ENCODE measurements around the gene PDE4D. TPM values are rescaled to one million over a fixed set of nuclear protein-coding genes. Genes with fewer than 3 reads are reported as not detected.

The PDE4D gene
- total RNA-seq, 6 experiments from 2014 or later = 1.6 to 10.3 (median 5.6) TPM

GRCh38 chr5:59109383-59109782 is 784.1 kb downstream of the PDE4D start:
- DNase-seq = no peak
- H3K27ac ChIP-seq = no peak overlapping the region
- 81% methylated on average over 2 of the region's 2 CpGs for WGBS (ENCODE audit: insufficient coverage, low coverage, low lambda C conversion rate, missing lambda C conversion rate)
- no peaks in the 10 kb centered on the region for H3K4me1 ChIP-seq
- H3K27me3 ChIP-seq = no peaks in the 10 kb centered on the region
- intact Hi-C loops (cut with DNase I) = no loop called here
- no peaks in the 10 kb centered on the region for H3K9me3 ChIP-seq
- H3K36me3 ChIP-seq = no peaks in the 10 kb centered on the region
- no peak for TF ChIP-seq CTCF (IDR thresholded peaks at IDR 0.05)
- TF ChIP-seq POLR2A (IDR thresholded peaks at IDR 0.05) = no peak
- no peak overlapping the region for H3K4me3 ChIP-seq
- no peak for ATAC-seq

- peaks cover 0 to 7% (median 0%) of the 10 kb centered on the region in 4 donors for H3K4me1 ChIP-seq
- no peaks in the 10 kb centered on the region for H3K9me3 ChIP-seq
- no peak overlapping the region for H3K27ac ChIP-seq
- intact Hi-C loops (cut with DNase I) = no loop called here
- H3K27me3 ChIP-seq = no peaks in the 10 kb centered on the region
- H3K36me3 ChIP-seq = no peaks in the 10 kb centered on the region
- DNase-seq (no peak), ATAC-seq (no peak)
- H3K4me3 ChIP-seq = no peak overlapping the region
- no peak for TF ChIP-seq CTCF (IDR thresholded peaks at IDR 0.05)
- no peak for TF ChIP-seq POLR2A (IDR thresholded peaks at IDR 0.05)
- 81% methylated on average over 2 of the region's 2 CpGs for WGBS (ENCODE audit: insufficient coverage, low coverage, low lambda C conversion rate, missing lambda C conversion rate)
These were observed 785.8 kb downstream of the PDE4D start for GRCh38 chr5:59107692-59108091.

- Histone ChIP-seq H3K27me3 (no peaks in the 10 kb centered on the region), H3K4me3 (no peak overlapping the region), H3K36me3 (no peaks in the 10 kb centered on the region), H3K9me3 (no peaks in the 10 kb centered on the region), H3K27ac (no peak overlapping the region), H3K4me1 (peaks cover 0 to 7% (median 0%) of the 10 kb centered on the region in 4 donors)
- DNase-seq (no peak), ATAC-seq (peak in 2 of 4 donors; percentile 19 to 50)
- 63% methylated on average over 9 of the region's 9 CpGs for WGBS (ENCODE audit: insufficient coverage, low coverage, low lambda C conversion rate, missing lambda C conversion rate)
- TF ChIP-seq POLR2A (IDR thresholded peaks at IDR 0.05) (no peak), CTCF (IDR thresholded peaks at IDR 0.05) (no peak)
- intact Hi-C loops (cut with DNase I) = no loop called here
These were observed 789.0 kb downstream of the PDE4D start for GRCh38 chr5:59104400-59105127.

- peaks cover 0 to 7% (median 0%) of the 10 kb centered on the region in 4 donors for H3K4me1 ChIP-seq
- ATAC-seq (peak in 1 of 4 donors; percentile 38), DNase-seq (no peak)
- H3K36me3 ChIP-seq = no peaks in the 10 kb centered on the region
- TF ChIP-seq POLR2A (IDR thresholded peaks at IDR 0.05) = no peak
- TF ChIP-seq CTCF (IDR thresholded peaks at IDR 0.05) = no peak
- H3K27me3 ChIP-seq = no peaks in the 10 kb centered on the region
- no peak overlapping the region for H3K4me3 ChIP-seq
- H3K27ac ChIP-seq = no peak overlapping the region
- 18% methylated on average over 3 of the region's 3 CpGs for WGBS (ENCODE audit: insufficient coverage, low coverage, low lambda C conversion rate, missing lambda C conversion rate)
- H3K9me3 ChIP-seq = no peaks in the 10 kb centered on the region
- intact Hi-C loops (cut with DNase I) = no loop called here
These were observed 790.2 kb downstream of the PDE4D start for GRCh38 chr5:59103303-59103702.

All from right lobe of liver (tissue), 6 donors.